ENCODE results near the gene PATZ1.
"Not testable (repeated sequence)": the region's sequence is repeated elsewhere in the genome, so short reads cannot be mapped to it uniquely, and the experiment has no call there.

PATZ1 gene

GRCh38 chr22:31321421-31321820, 24.7 kb downstream of the PATZ1 start:
- peaks cover 10 to 12% of the 10 kb centered on the region in 2 donors for H3K36me3 ChIP-seq (ENCODE audit: control insufficient read depth in 2 of 2, insufficient read depth in 2 of 2, low read length in 2 of 2)
- no peak overlapping the region for H3K27ac ChIP-seq (ENCODE audit: low read depth in 2 of 2, low read length in 2 of 2)
- H3K9me3 ChIP-seq (ENCODE audit: control insufficient read depth in 2 of 2, low read length in 2 of 2), result no peaks in the 10 kb centered on the region
- no peak overlapping the region for H3K9ac ChIP-seq (ENCODE audit: low read depth in 1 of 2, low read length in 2 of 2)
- no peaks in the 10 kb centered on the region for H3K27me3 ChIP-seq (ENCODE audit: control insufficient read depth in 2 of 2, insufficient read depth in 2 of 2, low read length in 2 of 2)
- H3K4me1 ChIP-seq (ENCODE audit: control insufficient read depth in 2 of 2, insufficient read depth in 2 of 2, low read length in 2 of 2), result no peaks in the 10 kb centered on the region
- H3K4me3 ChIP-seq (ENCODE audit: low read length in 2 of 2), result no peak overlapping the region

GRCh38 chr22:31314220-31314619, 31.9 kb downstream of the PATZ1 start:
- H3K4me3 ChIP-seq (ENCODE audit: low read length in 2 of 2); H3K9me3 ChIP-seq (ENCODE audit: control insufficient read depth in 2 of 2, low read length in 2 of 2); H3K4me1 ChIP-seq (ENCODE audit: control insufficient read depth in 2 of 2, insufficient read depth in 2 of 2, low read length in 2 of 2); H3K36me3 ChIP-seq (ENCODE audit: control insufficient read depth in 2 of 2, insufficient read depth in 2 of 2, low read length in 2 of 2); H3K9ac ChIP-seq (ENCODE audit: low read depth in 1 of 2, low read length in 2 of 2); H3K27me3 ChIP-seq (ENCODE audit: control insufficient read depth in 2 of 2, insufficient read depth in 2 of 2, low read length in 2 of 2); H3K27ac ChIP-seq (ENCODE audit: low read depth in 2 of 2, low read length in 2 of 2): not testable (repeated sequence)

- Histone ChIP-seq H3K9me3 (ENCODE audit: control insufficient read depth in 2 of 2, low read length in 2 of 2) (no peaks in the 10 kb centered on the region), H3K36me3 (ENCODE audit: control insufficient read depth in 2 of 2, insufficient read depth in 2 of 2, low read length in 2 of 2) (no peaks in the 10 kb centered on the region), H3K27ac (ENCODE audit: low read depth in 2 of 2, low read length in 2 of 2) (peak overlapping the region; percentile 55 to 59), H3K4me1 (ENCODE audit: control insufficient read depth in 2 of 2, insufficient read depth in 2 of 2, low read length in 2 of 2) (peaks cover 5 to 6% of the 10 kb centered on the region in 2 donors), H3K4me3 (ENCODE audit: low read length in 2 of 2) (no peak overlapping the region), H3K27me3 (ENCODE audit: control insufficient read depth in 2 of 2, insufficient read depth in 2 of 2, low read length in 2 of 2) (no peaks in the 10 kb centered on the region), H3K9ac (ENCODE audit: low read depth in 1 of 2, low read length in 2 of 2) (peak overlapping the region in 1 of 2 donors; percentile 1)
Measured at GRCh38 chr22:31313366-31314147, 32.6 kb downstream of the PATZ1 start.

GRCh38 chr22:31308181-31308580, 38.0 kb downstream of the PATZ1 start:
- H3K9ac ChIP-seq (ENCODE audit: low read depth in 1 of 2, low read length in 2 of 2), result no peak overlapping the region
- no peaks in the 10 kb centered on the region for H3K27me3 ChIP-seq (ENCODE audit: control insufficient read depth in 2 of 2, insufficient read depth in 2 of 2, low read length in 2 of 2)
- H3K27ac ChIP-seq (ENCODE audit: low read depth in 2 of 2, low read length in 2 of 2), result no peak overlapping the region
- no peaks in the 10 kb centered on the region for H3K4me1 ChIP-seq (ENCODE audit: control insufficient read depth in 2 of 2, insufficient read depth in 2 of 2, low read length in 2 of 2)
- no peaks in the 10 kb centered on the region for H3K36me3 ChIP-seq (ENCODE audit: control insufficient read depth in 2 of 2, insufficient read depth in 2 of 2, low read length in 2 of 2)
- H3K9me3 ChIP-seq (ENCODE audit: control insufficient read depth in 2 of 2, low read length in 2 of 2), result no peaks in the 10 kb centered on the region
- H3K4me3 ChIP-seq (ENCODE audit: low read length in 2 of 2), result no peak overlapping the region

GRCh38 chr22:31305194-31305593, 41.0 kb downstream of the PATZ1 start:
- Histone ChIP-seq H3K9me3 (ENCODE audit: control insufficient read depth in 2 of 2, low read length in 2 of 2) (no peaks in the 10 kb centered on the region), H3K9ac (ENCODE audit: low read depth in 1 of 2, low read length in 2 of 2) (no peak overlapping the region), H3K27me3 (ENCODE audit: control insufficient read depth in 2 of 2, insufficient read depth in 2 of 2, low read length in 2 of 2) (no peaks in the 10 kb centered on the region), H3K4me3 (ENCODE audit: low read length in 2 of 2) (no peak overlapping the region), H3K4me1 (ENCODE audit: control insufficient read depth in 2 of 2, insufficient read depth in 2 of 2, low read length in 2 of 2) (peaks cover 0 to 4% of the 10 kb centered on the region in 2 donors), H3K36me3 (ENCODE audit: control insufficient read depth in 2 of 2, insufficient read depth in 2 of 2, low read length in 2 of 2) (no peaks in the 10 kb centered on the region), H3K27ac (ENCODE audit: low read depth in 2 of 2, low read length in 2 of 2) (no peak overlapping the region)

GRCh38 chr22:31302537-31302936, 43.6 kb downstream of the PATZ1 start:
- H3K27ac ChIP-seq (ENCODE audit: low read depth in 2 of 2, low read length in 2 of 2), result no peak overlapping the region
- H3K4me3 ChIP-seq (ENCODE audit: low read length in 2 of 2), result no peak overlapping the region
- H3K9me3 ChIP-seq (ENCODE audit: control insufficient read depth in 2 of 2, low read length in 2 of 2), result no peaks in the 10 kb centered on the region
- H3K27me3 ChIP-seq (ENCODE audit: control insufficient read depth in 2 of 2, insufficient read depth in 2 of 2, low read length in 2 of 2), result no peaks in the 10 kb centered on the region
- H3K4me1 ChIP-seq (ENCODE audit: control insufficient read depth in 2 of 2, insufficient read depth in 2 of 2, low read length in 2 of 2), result peaks cover 0 to 4% of the 10 kb centered on the region in 2 donors
- H3K36me3 ChIP-seq (ENCODE audit: control insufficient read depth in 2 of 2, insufficient read depth in 2 of 2, low read length in 2 of 2), result no peaks in the 10 kb centered on the region
- H3K9ac ChIP-seq (ENCODE audit: low read depth in 1 of 2, low read length in 2 of 2), result no peak overlapping the region

- Histone ChIP-seq H3K4me3 (ENCODE audit: low read length in 2 of 2) (no peak overlapping the region), H3K9ac (ENCODE audit: low read depth in 1 of 2, low read length in 2 of 2) (no peak overlapping the region), H3K27me3 (ENCODE audit: control insufficient read depth in 2 of 2, insufficient read depth in 2 of 2, low read length in 2 of 2) (no peaks in the 10 kb centered on the region), H3K4me1 (ENCODE audit: control insufficient read depth in 2 of 2, insufficient read depth in 2 of 2, low read length in 2 of 2) (peaks cover 0 to 7% of the 10 kb centered on the region in 2 donors), H3K9me3 (ENCODE audit: control insufficient read depth in 2 of 2, low read length in 2 of 2) (no peaks in the 10 kb centered on the region), H3K27ac (ENCODE audit: low read depth in 2 of 2, low read length in 2 of 2) (no peak overlapping the region), H3K36me3 (ENCODE audit: control insufficient read depth in 2 of 2, insufficient read depth in 2 of 2, low read length in 2 of 2) (no peaks in the 10 kb centered on the region)
Measured at GRCh38 chr22:31302006-31302405, 44.1 kb downstream of the PATZ1 start.

- H3K27ac ChIP-seq (ENCODE audit: low read depth in 2 of 2, low read length in 2 of 2), result no peak overlapping the region
- H3K9ac ChIP-seq (ENCODE audit: low read depth in 1 of 2, low read length in 2 of 2), result no peak overlapping the region
- H3K4me1 ChIP-seq (ENCODE audit: control insufficient read depth in 2 of 2, insufficient read depth in 2 of 2, low read length in 2 of 2), result peaks cover 7 to 18% of the 10 kb centered on the region in 2 donors
- H3K9me3 ChIP-seq (ENCODE audit: control insufficient read depth in 2 of 2, low read length in 2 of 2), result no peaks in the 10 kb centered on the region
- H3K4me3 ChIP-seq (ENCODE audit: low read length in 2 of 2), result no peak overlapping the region
- H3K27me3 ChIP-seq (ENCODE audit: control insufficient read depth in 2 of 2, insufficient read depth in 2 of 2, low read length in 2 of 2), result no peaks in the 10 kb centered on the region
- no peaks in the 10 kb centered on the region for H3K36me3 ChIP-seq (ENCODE audit: control insufficient read depth in 2 of 2, insufficient read depth in 2 of 2, low read length in 2 of 2)
Measured at GRCh38 chr22:31300896-31301295, 45.2 kb downstream of the PATZ1 start.

- peaks cover 18% of the 10 kb centered on the region in 2 donors for H3K4me1 ChIP-seq (ENCODE audit: control insufficient read depth in 2 of 2, insufficient read depth in 2 of 2, low read length in 2 of 2)
- peak overlapping the region in 1 of 2 donors; percentile 5 for H3K4me3 ChIP-seq (ENCODE audit: low read length in 2 of 2)
- peak overlapping the region; percentile 20 to 27 for H3K9ac ChIP-seq (ENCODE audit: low read depth in 1 of 2, low read length in 2 of 2)
- no peaks in the 10 kb centered on the region for H3K36me3 ChIP-seq (ENCODE audit: control insufficient read depth in 2 of 2, insufficient read depth in 2 of 2, low read length in 2 of 2)
- peak overlapping the region; percentile 46 to 71 for H3K27ac ChIP-seq (ENCODE audit: low read depth in 2 of 2, low read length in 2 of 2)
- no peaks in the 10 kb centered on the region for H3K27me3 ChIP-seq (ENCODE audit: control insufficient read depth in 2 of 2, insufficient read depth in 2 of 2, low read length in 2 of 2)
- no peaks in the 10 kb centered on the region for H3K9me3 ChIP-seq (ENCODE audit: control insufficient read depth in 2 of 2, low read length in 2 of 2)
Measured at GRCh38 chr22:31295831-31296657, 50.1 kb downstream of the PATZ1 start.

- no peaks in the 10 kb centered on the region for H3K9me3 ChIP-seq (ENCODE audit: control insufficient read depth in 2 of 2, low read length in 2 of 2)
- peak overlapping the region; percentile 9 to 71 for H3K27ac ChIP-seq (ENCODE audit: low read depth in 2 of 2, low read length in 2 of 2)
- no peak overlapping the region for H3K9ac ChIP-seq (ENCODE audit: low read depth in 1 of 2, low read length in 2 of 2)
- no peaks in the 10 kb centered on the region for H3K27me3 ChIP-seq (ENCODE audit: control insufficient read depth in 2 of 2, insufficient read depth in 2 of 2, low read length in 2 of 2)
- H3K4me1 ChIP-seq (ENCODE audit: control insufficient read depth in 2 of 2, insufficient read depth in 2 of 2, low read length in 2 of 2), result peaks cover 15 to 19% of the 10 kb centered on the region in 2 donors
- no peaks in the 10 kb centered on the region for H3K36me3 ChIP-seq (ENCODE audit: control insufficient read depth in 2 of 2, insufficient read depth in 2 of 2, low read length in 2 of 2)
- no peak overlapping the region for H3K4me3 ChIP-seq (ENCODE audit: low read length in 2 of 2)
Measured at GRCh38 chr22:31295360-31295759, 50.8 kb downstream of the PATZ1 start.

All from mucosa of rectum (tissue), 2 donors.